Measurements from ENCODE around the gene PRKRA.
"Not testable (repeated sequence)": the region's sequence is repeated elsewhere in the genome, so short reads cannot be mapped to it uniquely, and the experiment has no call there.

PRKRA gene

DNA sequence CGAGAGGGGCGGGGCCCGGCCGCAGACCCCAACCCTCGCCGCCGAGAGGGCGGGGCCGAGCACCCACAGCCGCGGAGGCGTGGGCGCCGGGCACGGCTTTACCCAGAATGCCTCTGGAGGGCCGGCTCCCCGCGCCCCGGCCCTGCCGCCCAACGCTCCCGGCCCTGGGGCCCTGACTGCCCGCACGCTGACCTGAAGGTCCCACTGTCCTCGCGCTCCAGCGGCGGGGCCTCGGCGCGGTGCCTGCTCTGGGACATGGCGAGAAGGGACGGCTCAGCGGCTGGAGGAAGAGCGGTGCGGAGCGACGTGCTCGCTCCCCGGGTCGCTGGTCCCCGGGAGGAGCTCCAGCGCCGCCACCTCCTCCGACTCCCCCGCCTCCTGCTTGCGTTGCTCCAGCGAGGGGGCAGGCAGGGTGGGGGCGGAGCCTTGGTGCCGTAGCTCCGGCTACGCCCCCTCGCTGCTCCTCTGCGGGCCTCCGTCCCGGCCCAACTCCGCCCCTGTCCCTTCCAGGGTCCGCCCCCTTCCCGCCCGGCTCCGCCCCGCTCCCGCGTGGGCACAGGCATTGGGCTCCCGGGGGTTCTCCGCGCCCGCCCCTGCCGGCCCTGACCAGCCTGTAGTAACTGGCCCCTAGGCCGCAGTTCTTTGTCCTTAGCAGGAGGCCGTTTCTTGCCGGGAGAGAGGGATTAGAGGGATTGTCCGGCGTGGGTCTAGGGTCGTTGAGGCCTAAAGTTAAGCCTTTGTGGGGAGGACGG lies at the start of gene PRKRA, which contains the start of gene PJVK:
PRKRA (minus strand) TSS at position 402 of the 752 bp plus-strand sequence; CDS start at position 257, 145 bp downstream.
PJVK (plus strand) TSS at position 605 of the 752 bp plus-strand sequence. CDS start 2,032 bp downstream, outside the sequence.
- DNase-seq: peak; percentile 99

GRCh38 chr2:178499640-178500039 lies 48.7 kb upstream of the PRKRA start:
- DNase-seq: no peak

DNA sequence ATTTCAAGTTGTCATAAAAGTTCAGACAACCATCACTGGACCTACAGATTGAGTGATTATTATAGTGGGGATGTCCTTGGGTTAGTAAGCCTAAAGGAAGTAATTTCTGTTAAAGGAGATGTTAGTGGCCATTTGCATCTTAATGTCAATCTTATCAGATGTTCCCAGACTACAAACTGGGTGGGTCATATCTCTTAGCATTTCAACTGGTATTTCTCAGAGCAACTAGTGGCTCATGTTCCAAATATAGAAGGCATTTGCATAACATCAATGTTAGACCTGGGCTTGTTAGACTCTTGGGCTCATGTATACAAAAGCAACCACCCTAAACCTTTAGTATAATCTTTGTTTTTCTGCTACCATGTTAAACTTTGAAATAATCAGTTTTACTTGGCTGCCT lies 47.2 kb upstream of the PRKRA start:
- DNase-seq: no peak

GRCh38 chr2:178496049-178496448 lies 45.1 kb upstream of the PRKRA start:
- no peak for DNase-seq

DNA sequence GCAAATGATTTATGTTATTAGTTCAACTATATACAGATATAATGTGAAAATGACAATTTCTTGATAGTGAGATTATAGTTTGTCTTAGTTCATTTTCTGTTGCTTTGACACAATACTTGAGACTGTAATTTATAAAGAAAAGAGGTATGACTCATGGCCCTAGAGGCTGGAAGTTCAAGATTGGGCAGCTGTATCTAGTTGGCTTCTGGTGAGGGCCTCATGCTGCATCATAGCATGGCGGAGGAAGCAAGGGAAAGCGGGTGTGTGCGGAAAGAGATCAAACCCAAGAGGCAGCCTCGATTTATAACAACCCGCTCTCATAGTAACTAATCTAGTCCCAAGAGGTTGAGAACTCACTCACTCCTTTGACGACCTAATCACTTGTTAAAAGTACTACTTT lies 40.6 kb upstream of the PRKRA start:
- no peak for DNase-seq

- no peak for DNase-seq
Measured at GRCh38 chr2:178485356-178485755, 34.4 kb upstream of the PRKRA start.

DNA sequence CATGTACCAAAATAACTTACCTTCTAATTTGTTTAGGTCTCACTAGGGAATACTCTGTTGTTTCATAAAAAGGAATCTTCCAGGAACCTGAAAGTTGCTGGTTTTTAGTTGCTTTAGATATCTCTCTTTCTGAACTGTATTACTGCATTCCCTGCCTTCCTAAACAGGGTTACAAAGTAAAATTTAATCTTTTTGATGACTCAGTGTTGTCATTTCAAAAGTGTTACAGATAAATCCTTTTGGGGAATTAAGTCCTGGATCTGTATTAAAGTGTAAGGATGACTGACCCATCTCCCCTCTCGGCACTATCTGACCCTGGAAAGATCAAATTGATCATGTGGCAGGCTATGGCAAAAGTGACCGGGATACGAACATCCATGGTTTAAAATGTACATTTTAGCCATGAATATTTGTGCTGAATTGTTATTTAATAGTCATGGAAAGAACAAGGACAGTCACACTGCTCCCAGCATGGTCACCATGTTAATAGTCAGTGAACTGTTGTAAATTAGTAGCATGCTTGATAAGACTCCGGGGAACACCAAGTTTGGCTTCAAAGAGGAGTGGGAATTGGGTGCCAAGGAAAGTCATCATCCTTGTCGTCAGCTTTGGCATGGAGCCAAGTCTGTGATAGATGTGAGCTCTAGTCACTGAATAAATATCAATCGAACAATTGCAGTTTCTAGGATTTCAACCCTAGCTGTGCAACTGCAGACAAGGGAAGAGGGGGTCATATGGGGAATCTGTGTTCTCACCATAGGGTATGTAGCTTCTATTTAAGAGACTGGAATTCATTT lies 33.5 kb upstream of the PRKRA start:
- DNase-seq: peak; percentile 36

DNA sequence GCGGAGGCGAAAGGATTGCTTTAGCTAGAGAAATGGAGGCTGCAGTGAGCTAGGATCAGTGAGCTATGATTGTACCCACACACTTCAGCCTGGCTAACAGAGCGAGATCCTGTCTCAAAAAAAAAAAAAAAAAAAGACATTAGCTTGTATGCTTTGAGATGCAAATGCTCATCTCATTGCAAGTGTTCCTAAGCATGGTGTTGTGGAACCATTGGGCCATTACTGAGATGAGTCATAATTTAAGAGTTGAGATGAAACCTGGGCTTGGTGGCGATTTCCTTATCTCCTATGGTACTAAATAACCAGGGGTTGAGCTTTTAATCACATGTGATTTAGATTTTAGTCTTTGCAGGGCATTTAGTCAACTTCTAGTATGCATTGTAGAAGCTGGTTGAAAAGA lies 31.5 kb upstream of the PRKRA start:
- peak; percentile 37 for DNase-seq

DNA sequence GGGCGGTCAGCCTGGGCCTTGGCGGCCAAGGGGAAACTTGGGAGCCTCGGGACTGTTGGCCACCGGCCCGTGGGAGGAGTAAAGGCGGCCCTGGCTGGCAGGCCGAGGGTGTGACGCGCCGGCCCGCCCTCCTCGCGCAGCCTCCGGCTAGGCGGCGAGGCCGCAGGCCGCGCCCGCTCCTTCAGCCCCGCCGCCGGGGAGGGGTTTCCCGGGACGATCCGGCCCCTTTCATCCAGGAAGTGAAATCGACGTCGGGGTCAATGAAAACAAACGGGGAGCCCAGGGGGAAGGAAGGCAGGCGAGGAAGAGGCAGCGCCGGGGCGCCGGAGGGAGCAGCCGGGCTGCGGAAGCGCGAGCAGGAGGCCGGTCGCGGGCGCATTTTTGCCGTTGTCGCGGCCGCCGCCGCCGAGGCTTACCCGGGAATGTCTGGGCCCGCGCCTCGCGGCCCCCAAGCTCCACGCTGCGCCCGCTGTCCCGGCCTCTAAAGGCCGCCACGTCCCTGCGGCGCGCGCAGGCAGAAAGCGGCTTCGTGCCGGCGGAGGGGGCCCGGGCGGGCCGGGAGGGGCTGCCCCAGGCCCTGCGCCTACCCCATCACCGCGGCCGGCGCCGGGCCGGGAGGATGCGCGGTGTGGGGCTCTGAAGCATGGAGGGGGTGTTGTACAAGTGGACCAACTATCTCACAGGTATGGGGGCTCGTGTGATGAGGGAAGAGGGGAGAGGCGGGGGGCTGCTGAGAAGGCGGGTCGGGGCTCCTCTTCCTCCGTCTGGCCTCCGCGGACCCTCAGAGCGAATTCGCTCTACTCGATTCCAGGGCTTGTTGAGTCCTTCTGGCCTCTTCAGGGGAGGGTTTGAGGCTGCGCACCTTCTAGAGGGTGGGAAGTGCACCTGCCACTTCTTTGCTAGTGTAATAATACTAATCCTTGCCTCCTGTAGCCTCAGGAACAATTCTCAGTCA lies 29.5 kb upstream of the PRKRA start, which contains the start of gene PLEKHA3:
PLEKHA3 (plus strand) TSS at position 231 of the 955 bp plus-strand sequence; CDS start at position 644, 413 bp downstream.
- peak; percentile 93 for DNase-seq

DNA sequence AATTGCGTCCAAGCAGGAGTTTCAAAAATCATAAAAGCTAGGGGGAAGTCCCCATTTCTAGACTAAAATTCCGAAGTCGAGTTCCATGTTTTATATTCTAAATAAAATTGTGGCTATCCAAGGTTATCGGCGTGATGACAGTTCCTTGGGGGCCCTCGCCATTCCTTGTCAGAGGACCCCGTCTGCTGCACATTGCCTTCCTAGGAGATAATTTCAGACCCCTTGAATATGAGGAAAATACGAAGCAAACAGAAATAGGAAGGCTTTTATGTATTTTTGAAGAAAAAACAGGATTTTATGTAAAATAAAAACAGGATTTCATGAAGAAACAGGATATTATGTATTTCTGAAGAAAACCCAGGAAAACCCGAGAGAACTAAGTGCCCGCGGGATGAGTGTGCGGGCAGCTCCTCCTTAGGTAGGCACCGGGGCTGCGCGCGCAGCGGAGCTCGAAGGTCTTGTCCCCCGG lies 28.8 kb upstream of the PRKRA start:
- no peak for DNase-seq

DNA sequence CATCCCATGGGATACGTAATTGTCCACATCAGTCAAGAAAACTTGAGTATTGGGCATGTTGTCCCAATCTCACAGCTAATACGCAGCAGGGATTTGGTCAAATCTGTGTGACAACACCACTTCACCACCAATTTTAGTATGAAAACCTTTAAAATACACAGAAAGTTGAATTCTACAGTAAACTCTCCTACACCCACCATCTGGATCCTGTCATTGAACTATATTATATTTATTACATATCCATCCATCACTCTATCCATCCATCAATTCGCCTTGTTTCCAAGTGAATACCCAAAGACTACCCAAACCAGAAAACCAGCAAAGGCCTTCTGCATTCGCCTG lies 28.3 kb upstream of the PRKRA start:
- DNase-seq: no peak

DNA sequence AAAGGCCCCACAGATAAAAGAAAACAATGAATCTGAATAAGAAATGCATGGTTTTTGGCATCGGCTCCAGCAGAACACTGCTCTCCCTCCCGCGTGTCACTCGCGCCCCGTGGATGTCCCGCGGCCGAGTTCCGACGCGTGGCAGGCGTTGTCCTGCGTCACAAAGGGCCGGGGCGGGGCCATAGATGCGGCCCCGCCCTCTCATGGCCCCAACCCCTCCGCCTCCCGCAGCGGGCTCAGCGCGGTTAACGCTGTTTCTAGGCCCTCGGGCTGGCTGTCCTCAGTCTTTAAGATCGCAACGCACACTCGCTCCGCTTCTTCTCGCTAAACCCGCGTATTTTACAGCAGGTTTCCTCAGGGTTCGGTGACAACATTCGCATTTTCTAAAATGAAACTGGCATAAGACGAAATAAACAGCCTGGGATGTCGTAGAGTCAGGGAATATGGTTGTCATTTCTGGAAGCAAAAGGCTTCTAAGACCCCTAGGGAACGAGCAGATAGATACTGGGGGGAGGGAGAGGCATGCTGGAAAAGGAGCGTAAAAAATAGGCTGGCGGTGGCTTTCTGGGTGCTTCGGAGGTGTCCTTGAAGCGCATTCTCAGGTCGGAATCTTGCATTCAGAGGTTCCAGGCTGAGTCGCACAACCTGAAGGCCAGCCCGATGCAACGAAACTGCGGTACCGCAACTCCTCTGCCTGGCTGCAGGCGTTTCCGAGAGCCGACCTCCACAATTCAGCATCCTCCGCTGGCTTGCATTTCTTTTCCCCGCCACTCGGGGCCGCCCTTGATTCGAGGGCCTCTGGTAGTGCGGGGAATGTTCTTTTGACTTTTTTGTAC lies 27.7 kb upstream of the PRKRA start, which contains the start of gene FKBP7:
FKBP7 (minus strand) TSS at position 162 of the 836 bp plus-strand sequence; CDS start at position 61, 101 bp downstream.
- DNase-seq: peak; percentile 95

DNA sequence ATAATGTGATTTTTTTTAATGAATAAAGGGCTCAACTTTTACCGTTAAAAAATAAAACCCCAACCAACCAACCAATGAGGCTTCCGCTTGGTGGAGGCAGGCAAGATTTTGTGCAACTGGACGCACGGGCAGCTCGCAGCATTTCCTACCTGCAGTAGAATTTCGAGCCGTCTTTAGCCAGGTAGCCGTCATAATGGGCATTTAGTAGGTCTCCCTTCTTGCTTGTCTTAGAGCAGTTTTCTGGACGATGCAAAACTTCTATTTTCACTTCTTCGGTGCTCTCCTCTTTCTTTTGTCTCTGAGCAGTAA lies 27.1 kb upstream of the PRKRA start:
- DNase-seq: no peak

DNA sequence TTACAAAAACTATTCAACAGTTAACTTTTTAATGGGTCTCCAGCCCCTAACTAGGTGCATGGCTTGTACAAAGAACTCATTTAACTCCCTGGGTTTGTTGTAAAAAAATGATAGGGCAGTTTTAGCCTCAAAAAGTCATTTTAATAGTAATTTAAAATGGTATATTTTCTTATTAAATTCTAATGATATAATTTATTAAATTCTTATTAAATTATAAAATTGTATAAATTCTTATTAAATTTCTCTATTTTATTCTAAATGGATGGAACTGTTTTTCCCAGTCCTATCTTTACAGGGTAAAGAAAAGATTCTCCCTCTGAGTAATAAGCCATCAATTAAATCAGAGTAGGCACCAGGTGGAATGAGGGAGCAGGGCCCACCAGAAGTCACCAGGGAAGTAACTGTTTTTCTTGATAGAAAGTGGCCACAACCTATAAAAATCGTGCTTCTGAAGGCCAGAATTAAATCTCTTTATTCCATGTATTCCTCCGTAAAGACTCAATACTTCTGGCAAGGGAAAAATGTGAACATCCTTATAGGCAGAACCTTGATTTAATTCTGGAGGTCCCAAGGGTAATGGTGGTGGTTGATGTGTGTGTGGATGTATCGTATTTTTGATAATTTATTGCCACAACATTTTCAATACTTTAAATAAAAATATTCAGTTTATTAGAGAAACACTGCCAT lies 26.6 kb upstream of the PRKRA start:
- no peak for DNase-seq

DNA sequence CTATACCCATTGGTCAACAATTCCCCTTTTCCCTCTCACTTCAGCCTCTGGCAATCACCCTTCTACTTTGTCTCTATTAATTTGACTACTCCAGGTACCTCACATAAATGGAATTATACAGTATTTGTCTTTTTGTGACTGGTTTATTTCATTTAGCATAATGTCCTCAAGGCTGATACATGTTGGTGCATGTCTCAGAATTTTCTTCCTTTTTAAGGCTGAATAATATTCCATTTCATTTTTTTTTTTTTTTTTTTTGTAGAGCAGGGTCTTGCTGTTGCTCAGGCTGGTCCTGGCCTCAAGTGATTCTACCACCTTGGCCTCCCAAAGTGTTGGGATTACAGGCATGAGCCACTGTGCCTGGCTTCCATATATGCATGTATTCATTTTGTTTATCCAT lies 25.5 kb upstream of the PRKRA start:
- no peak for DNase-seq

DNA sequence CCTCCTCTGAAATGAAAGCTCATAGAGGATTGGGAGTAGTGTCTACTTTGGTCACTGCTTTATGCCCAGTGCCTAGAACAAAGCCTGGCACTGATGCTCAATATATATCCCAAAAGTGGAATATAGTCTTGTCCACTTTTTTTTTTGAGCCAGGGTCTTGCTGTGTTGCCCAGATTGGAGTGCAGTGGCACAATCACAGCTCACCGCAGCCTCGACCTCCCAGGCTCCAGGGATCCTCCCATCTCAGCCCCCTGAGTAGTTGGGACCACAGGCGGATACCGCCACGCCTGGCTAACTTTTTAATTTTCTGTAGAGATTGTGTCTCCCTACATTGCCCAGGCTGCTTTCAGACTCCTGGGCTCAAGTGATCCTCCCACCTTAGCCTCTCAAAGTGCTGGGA lies 23.6 kb upstream of the PRKRA start:
- no peak for DNase-seq

GRCh38 chr2:178473931-178474330 lies 23.0 kb upstream of the PRKRA start:
- DNase-seq: no peak

GRCh38 chr2:178473373-178473772 lies 22.4 kb upstream of the PRKRA start:
- no peak for DNase-seq

DNA sequence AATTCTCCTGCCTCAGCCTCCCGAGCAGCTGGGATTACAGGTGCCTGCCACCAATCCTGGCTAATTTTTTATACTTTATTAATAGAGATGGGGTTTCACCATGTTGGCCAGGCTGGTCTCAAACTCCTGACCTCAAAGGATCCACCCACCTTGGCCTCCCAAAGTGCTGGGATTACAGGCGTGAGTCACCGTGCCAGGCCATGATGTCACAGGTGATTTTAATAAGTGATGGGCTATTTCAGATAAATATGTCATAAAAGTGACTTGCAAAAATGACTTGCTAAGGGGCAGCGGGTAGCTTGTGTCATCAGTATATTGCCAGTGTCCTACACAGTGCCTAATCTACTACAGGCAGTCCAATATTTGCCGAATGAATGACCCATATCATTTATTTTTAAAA lies 20.3 kb upstream of the PRKRA start:
- DNase-seq: not testable (repeated sequence)

DNA sequence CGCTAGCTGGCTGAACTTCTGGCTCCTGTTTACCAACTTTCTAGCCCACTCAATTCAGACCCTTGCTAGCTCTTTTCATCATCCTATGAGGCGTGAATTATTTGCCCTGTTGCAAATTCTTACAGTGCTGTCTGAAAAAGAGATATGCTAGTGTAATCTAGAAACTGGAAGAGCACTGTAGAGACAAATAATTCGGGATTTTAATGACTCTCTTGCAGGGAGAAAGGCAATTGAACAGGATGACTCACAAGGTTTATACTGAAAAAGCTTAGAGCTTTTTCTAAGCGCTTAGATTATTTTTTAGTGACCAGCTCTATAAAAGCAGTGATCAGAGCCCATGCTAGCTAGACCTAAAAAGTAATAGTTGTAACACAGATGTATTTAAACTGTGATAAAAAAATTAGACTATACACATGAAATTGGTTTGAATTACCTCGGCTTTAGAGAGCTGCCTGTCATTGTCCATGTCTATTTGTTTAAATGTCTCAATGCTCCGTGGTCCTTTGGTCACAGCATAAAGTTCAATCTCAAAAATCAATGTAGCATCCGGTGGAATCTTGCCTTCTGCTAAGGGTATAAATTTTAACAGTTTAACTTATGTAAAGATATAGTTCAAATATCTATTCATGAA lies 18.4 kb upstream of the PRKRA start:
- DNase-seq: no peak

DNA sequence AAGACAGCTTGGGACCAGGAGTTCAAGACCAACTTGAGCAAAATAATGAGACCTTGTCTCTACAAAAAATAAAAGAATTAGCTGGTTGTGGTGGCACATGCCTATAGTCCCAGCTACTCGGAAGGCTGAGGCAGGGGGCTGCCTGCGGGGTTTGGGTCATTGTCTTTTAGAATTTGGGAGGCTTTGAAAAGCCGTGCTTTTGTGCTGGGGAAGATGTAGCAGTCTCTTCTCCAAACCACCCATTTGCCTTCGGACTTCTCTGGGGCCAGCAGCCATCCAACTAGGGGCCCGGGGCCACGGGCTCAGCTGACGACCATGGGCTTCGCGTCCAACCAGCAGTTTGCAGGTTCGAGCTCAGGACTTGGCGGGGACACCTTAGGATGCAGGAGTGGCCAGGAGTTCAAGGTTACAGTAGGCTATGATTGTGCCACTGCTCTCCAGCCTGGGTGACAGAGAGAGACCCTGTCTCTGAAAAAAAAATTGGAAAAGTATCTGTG lies 6.5 kb upstream of the PRKRA start:
- no peak for DNase-seq

Measured in NCI-H2227 treated with DMSO at 0.1 percent for 48 hours (cell line).